Fibroblast of lung (primary cell): Measurements from ENCODE around the gene ATCAY. TPM values are rescaled to one million over a fixed set of nuclear protein-coding genes. Genes with fewer than 3 reads are reported as not detected.

ENCODE experiments used
- DNase-seq, 2 donors: peaks; one replicate each; pipeline versions ENCODE4 v3.0.0 to v3.0.0-alpha.2; 2010; ENCODE audit warnings: low read depth in 2 of 2
- H2AFZ ChIP-seq: 2 replicates; pipeline ENCODE4 v1.5.1; 2012; ENCODE audit warnings: low read length, control low read depth, inconsistent platforms
- H3K27ac ChIP-seq: 2 replicates; pipeline ENCODE4 v1.5.1; 2011; ENCODE audit warnings: low read length, control low read depth; ENCODE audit not compliant: insufficient read depth
- H3K27me3 ChIP-seq: 2 replicates; pipeline ENCODE4 v1.5.1; 2011; ENCODE audit warnings: mild to moderate bottlenecking, low read length; ENCODE audit not compliant: control insufficient read depth, insufficient read depth
- H3K36me3 ChIP-seq: 2 replicates; pipeline ENCODE4 v1.5.1; 2011; ENCODE audit warnings: low read length; ENCODE audit not compliant: control insufficient read depth, insufficient read depth
- H3K4me1 ChIP-seq: 2 replicates; pipeline ENCODE4 v1.5.1; 2011; ENCODE audit warnings: low read length; ENCODE audit not compliant: control insufficient read depth, insufficient read depth; ENCODE audit errors: extremely low read depth
- H3K4me2 ChIP-seq: 2 replicates; pipeline ENCODE4 v1.5.1; 2011; ENCODE audit warnings: low read length, control low read depth; ENCODE audit not compliant: insufficient read depth; ENCODE audit errors: extremely low read depth
- H3K4me3 ChIP-seq, 4 experiments: fragments of 200-600 bp in 1 of 4; sonication (generic) in 1 of 4; replicated peaks in 1 of 4; 2 replicates each; pipeline ENCODE4 v1.5.1; 2011 to 2016; ENCODE audit warnings: low read length in 4 of 4, low read depth in 3 of 4, mild to moderate bottlenecking in 3 of 4, control low read depth in 2 of 4, inconsistent platforms in 1 of 4, mixed read lengths in 1 of 4; ENCODE audit not compliant: insufficient read depth in 1 of 4; ENCODE audit errors: control extremely low read depth in 1 of 4
- H3K79me2 ChIP-seq: 2 replicates; pipeline ENCODE4 v1.5.1; 2012; ENCODE audit warnings: mild to moderate bottlenecking, low read length, inconsistent platforms; ENCODE audit not compliant: control insufficient read depth, insufficient read depth
- H3K9ac ChIP-seq: 2 replicates; pipeline ENCODE4 v1.5.1; 2011; ENCODE audit warnings: mild to moderate bottlenecking, low read length, control low read depth; ENCODE audit not compliant: insufficient read depth
- H3K9me3 ChIP-seq: 2 replicates; pipeline ENCODE4 v1.5.1; 2012; ENCODE audit warnings: low read depth, low read length; ENCODE audit not compliant: control insufficient read depth, insufficient read depth
- H4K20me1 ChIP-seq: 2 replicates; pipeline ENCODE4 v1.5.1; 2011; ENCODE audit warnings: low read length; ENCODE audit not compliant: control insufficient read depth, insufficient read depth; ENCODE audit errors: extremely low read depth
- EZH2 ChIP-seq: IDR thresholded peaks from 2 replicates; pipeline ENCODE4 v1.5.1; 2012; ENCODE audit warnings: low read length, control low read depth, mild to moderate bottlenecking; ENCODE audit errors: missing control alignments
- polyA plus RNA-seq, 2 donors: library from polyadenylated mRNA; depleted of rRNA in 1 of 2; stranded (reverse) in 1 of 2; unstranded in 1 of 2; fragments of >200 nt; gene quantifications; 2 replicates each; pipeline ENCODE4 v1.2.1, GENCODE V29; 2011 to 2012; ENCODE audit warnings: missing spikeins in 1 of 2
- total RNA-seq: library from RNA; depleted of rRNA; stranded (reverse); fragments of >200 nt; gene quantifications from 2 replicates; pipeline ENCODE4 v1.2.1, GENCODE V29; 2014
- TF ChIP-seq, protein P1 (sequence below), 2 donors: IDR thresholded peaks in 1 of 2; conservative IDR thresholded peaks in 1 of 2; 1 replicate in 1 of 2; 2 replicates in 1 of 2; pipeline ENCODE4 v1.5.1; 2011 to 2012; ENCODE audit warnings: low read length in 2 of 2, control low read depth in 1 of 2, inconsistent platforms in 1 of 2, low read depth in 1 of 2, mild to moderate bottlenecking in 1 of 2

Gene ATCAY
- total and polyA plus RNA-seq, 2 donors (not counting 1 experiment from before 2014, with no cell fraction given): 0.01 TPM; not detected in 1

DNA sequence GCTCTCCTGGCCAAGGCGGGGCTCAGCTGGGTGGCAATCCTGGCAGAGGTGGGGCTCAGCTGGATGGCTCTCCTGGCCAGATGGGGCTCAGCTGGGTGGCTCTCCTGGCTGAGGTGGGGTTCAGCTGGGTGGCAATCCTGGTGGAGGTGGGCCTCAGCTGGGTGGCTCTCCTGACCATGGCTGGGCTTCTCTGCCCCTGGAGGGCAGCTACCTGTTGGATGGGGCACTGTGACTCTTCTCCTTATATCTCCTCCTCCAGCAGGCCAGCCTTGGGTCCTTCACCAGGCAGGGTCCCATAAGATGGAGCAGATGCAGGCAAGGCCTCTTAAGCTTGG lies 28.3 kb upstream of the ATCAY start:
- no peaks in the 10 kb centered on the region for H3K79me2 ChIP-seq
- no peak overlapping the region for H3K4me2 ChIP-seq
- no peak overlapping the region for H3K4me3 ChIP-seq
- no peaks in the 10 kb centered on the region for H3K9me3 ChIP-seq
- no peak overlapping the region for H2AFZ ChIP-seq
- H3K27ac ChIP-seq: no peak overlapping the region
- H3K27me3 ChIP-seq: no peaks in the 10 kb centered on the region
- H3K4me1 ChIP-seq: no peaks in the 10 kb centered on the region
- no peak for DNase-seq
- no peak overlapping the region for H3K9ac ChIP-seq
- H4K20me1 ChIP-seq: no peaks in the 10 kb centered on the region
- no peaks in the 10 kb centered on the region for H3K36me3 ChIP-seq
- TF ChIP-seq EZH2: no peak
- TF ChIP-seq, protein P1, sequence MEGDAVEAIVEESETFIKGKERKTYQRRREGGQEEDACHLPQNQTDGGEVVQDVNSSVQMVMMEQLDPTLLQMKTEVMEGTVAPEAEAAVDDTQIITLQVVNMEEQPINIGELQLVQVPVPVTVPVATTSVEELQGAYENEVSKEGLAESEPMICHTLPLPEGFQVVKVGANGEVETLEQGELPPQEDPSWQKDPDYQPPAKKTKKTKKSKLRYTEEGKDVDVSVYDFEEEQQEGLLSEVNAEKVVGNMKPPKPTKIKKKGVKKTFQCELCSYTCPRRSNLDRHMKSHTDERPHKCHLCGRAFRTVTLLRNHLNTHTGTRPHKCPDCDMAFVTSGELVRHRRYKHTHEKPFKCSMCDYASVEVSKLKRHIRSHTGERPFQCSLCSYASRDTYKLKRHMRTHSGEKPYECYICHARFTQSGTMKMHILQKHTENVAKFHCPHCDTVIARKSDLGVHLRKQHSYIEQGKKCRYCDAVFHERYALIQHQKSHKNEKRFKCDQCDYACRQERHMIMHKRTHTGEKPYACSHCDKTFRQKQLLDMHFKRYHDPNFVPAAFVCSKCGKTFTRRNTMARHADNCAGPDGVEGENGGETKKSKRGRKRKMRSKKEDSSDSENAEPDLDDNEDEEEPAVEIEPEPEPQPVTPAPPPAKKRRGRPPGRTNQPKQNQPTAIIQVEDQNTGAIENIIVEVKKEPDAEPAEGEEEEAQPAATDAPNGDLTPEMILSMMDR (conservative IDR thresholded peaks at IDR 0.05 in 1 of 2, IDR thresholded peaks at IDR 0.05 in 1 of 2; ENCODE audit: low read depth in 1 of 2, low read length in 2 of 2): no peak

DNA sequence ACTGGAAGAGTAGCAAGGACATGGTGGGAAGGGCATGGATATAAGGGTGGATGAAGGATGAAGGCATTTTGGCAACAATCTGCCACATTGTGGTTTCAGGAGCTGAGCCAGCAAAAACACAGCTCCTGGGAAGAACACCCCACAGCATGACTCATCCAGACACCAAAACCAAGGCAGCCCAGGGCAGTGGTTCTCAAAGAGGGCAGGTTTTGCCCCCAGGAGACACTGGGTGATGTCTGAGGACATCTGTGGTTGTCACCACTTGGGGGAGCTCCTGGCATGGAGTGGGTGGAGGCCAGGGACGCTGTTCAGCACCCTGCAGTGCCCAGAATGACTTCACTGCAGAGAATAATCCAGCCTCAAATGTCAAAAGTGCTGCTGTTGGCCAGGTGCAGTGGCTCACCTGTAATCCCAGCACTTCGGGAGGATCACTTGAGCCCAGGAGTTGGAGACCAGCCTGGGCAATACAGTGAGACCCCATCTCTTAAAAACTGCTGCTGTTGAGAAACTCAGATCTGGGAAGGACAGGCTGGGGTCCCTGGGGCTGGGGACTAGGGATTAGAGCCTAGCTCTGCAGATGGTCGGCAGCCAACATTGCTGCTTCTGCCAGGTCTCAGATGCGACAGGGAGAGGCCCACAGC lies 27.8 kb upstream of the ATCAY start:
- peak; percentile 83 to 86 for DNase-seq
- no peaks in the 10 kb centered on the region for H3K36me3 ChIP-seq
- no peaks in the 10 kb centered on the region for H3K9me3 ChIP-seq
- no peaks in the 10 kb centered on the region for H3K4me1 ChIP-seq
- H2AFZ ChIP-seq: no peak overlapping the region
- no peaks in the 10 kb centered on the region for H3K79me2 ChIP-seq
- no peak overlapping the region for H3K4me2 ChIP-seq
- no peak overlapping the region for H3K27ac ChIP-seq
- no peak overlapping the region for H3K9ac ChIP-seq
- no peaks in the 10 kb centered on the region for H3K27me3 ChIP-seq
- no peaks in the 10 kb centered on the region for H4K20me1 ChIP-seq
- H3K4me3 ChIP-seq: no peak overlapping the region
- no peak for TF ChIP-seq EZH2
- TF ChIP-seq, protein P1 (conservative IDR thresholded peaks at IDR 0.05 in 1 of 2, IDR thresholded peaks at IDR 0.05 in 1 of 2; ENCODE audit: low read depth in 1 of 2, low read length in 2 of 2): peak; percentile 9 to 32

DNA sequence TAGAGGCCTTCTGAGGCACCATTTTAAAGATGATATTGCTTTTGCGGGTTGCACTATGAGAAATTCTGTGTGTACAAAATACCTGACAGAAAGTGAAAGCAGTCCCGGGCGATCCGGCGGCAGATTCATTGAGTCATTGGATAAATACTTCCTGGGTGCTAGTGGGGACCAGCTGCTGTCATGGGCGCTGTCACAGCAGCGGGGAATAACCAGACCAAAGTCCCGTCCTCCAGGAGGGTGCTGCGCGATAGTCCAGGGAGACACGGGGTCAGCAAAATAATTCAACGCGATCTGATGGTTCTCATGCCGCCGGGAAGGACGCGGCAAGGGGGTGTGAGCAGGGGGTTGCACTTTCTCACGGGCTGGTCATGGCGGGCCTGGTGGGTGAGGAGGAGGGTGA lies 25.2 kb upstream of the ATCAY start:
- Histone ChIP-seq H3K9me3 (no peaks in the 10 kb centered on the region), H2AFZ (no peak overlapping the region), H3K4me3 (no peak overlapping the region), H3K27ac (no peak overlapping the region), H4K20me1 (no peaks in the 10 kb centered on the region), H3K9ac (no peak overlapping the region), H3K79me2 (no peaks in the 10 kb centered on the region), H3K27me3 (no peaks in the 10 kb centered on the region), H3K36me3 (no peaks in the 10 kb centered on the region), H3K4me1 (no peaks in the 10 kb centered on the region), H3K4me2 (no peak overlapping the region)
- no peak for DNase-seq
- no peak for TF ChIP-seq EZH2
- TF ChIP-seq, protein P1 (conservative IDR thresholded peaks at IDR 0.05 in 1 of 2, IDR thresholded peaks at IDR 0.05 in 1 of 2; ENCODE audit: low read depth in 1 of 2, low read length in 2 of 2): no peak
